IMR-90 (cell line): ENCODE measurements around the gene FAM168A. TPM values are rescaled to one million over a fixed set of nuclear protein-coding genes. Genes with fewer than 3 reads are reported as not detected.

Source experiments
- ATAC-seq: fragments of 200-7000 bp; cut with Tn5 transposase; 2 replicates; pipeline ENCODE4 v1.9.1; 2020; ENCODE audit warnings: low read depth, mild to moderate bottlenecking, moderate library complexity
- BruUV-seq: library from RNA; stranded (reverse); fragments of 400-500 nt; replicated peaks from 2 replicates; lab custom pipeline; 2021; lab: Mats Ljungman, UMichigan
- CTCF ChIA-PET: fragments of 300-600 bp; formaldehyde crosslinking; extraction: SDS; loops from one replicate; lab custom pipeline; 2021; ENCODE audit warnings: antibody characterized with exemption; lab: Yijun Ruan, JAX
- POLR2A ChIA-PET: fragments of 300-600 bp; sonication (Branson Sonifier 250); formaldehyde crosslinking; loops from one replicate; lab custom pipeline; 2022; ENCODE audit warnings: antibody characterized with exemption; ENCODE audit not compliant: unreplicated experiment; lab: Charles Lee
- DNase-seq: peaks from one replicate; pipeline ENCODE4 v3.0.0; 2013
- H2AFZ ChIP-seq: replicated peaks from 2 replicates; pipeline ENCODE3; 2013; ENCODE audit warnings: low read length, mild to moderate bottlenecking; ENCODE audit not compliant: poor library complexity
- H2AK5ac ChIP-seq: 2 replicates; pipeline ENCODE4 v1.6.1; 2013; ENCODE audit warnings: low read depth, low read length, inconsistent platforms
- H2AK9ac ChIP-seq: replicated peaks from 2 replicates; pipeline ENCODE3; 2013; ENCODE audit warnings: mild to moderate bottlenecking, low read depth, low read length, moderate library complexity; ENCODE audit not compliant: poor library complexity
- H2BK120ac ChIP-seq: 2 replicates; pipeline ENCODE4 v1.6.1; 2013; ENCODE audit warnings: low read depth, low read length, inconsistent platforms
- H2BK15ac ChIP-seq: 3 replicates; pipeline ENCODE4 v1.6.1; 2013; ENCODE audit warnings: low read depth, low read length, inconsistent platforms
- H2BK20ac ChIP-seq: 2 replicates; pipeline ENCODE4 v1.6.1; 2013; ENCODE audit warnings: low read depth, mild to moderate bottlenecking, inconsistent platforms, low read length, moderate library complexity
- H2BK5ac ChIP-seq: 2 replicates; pipeline ENCODE4 v1.6.1; 2013; ENCODE audit warnings: mild to moderate bottlenecking, low read depth, low read length, inconsistent platforms; ENCODE audit not compliant: poor library complexity, severe bottlenecking
- H3K14ac ChIP-seq: replicated peaks from 2 replicates; pipeline ENCODE4 v1.6.1; 2013; ENCODE audit warnings: low read depth, low read length, inconsistent platforms
- H3K18ac ChIP-seq: 2 replicates; pipeline ENCODE4 v1.6.1; 2013; ENCODE audit warnings: low read depth, low read length, control low read depth
- H3K23ac ChIP-seq: 2 replicates; pipeline ENCODE4 v1.6.1; 2013; ENCODE audit warnings: low read depth, low read length, inconsistent platforms
- H3K27ac ChIP-seq: 2 replicates; pipeline ENCODE4 v1.5.1; 2013; ENCODE audit warnings: mild to moderate bottlenecking, control low read depth, low read length; ENCODE audit not compliant: insufficient read depth
- H3K27me3 ChIP-seq: 2 replicates; pipeline ENCODE4 v1.6.1; 2013; ENCODE audit warnings: low read length; ENCODE audit not compliant: control insufficient read depth, insufficient read depth
- H3K36me3 ChIP-seq: 2 replicates; pipeline ENCODE4 v1.6.1; 2013; ENCODE audit warnings: low read length, mixed read lengths; ENCODE audit not compliant: control insufficient read depth, insufficient read depth
- H3K4ac ChIP-seq: 2 replicates; pipeline ENCODE4 v1.6.1; 2013; ENCODE audit warnings: low read depth, low read length, inconsistent platforms
- H3K4me1 ChIP-seq: 2 replicates; pipeline ENCODE4 v1.6.1; 2013; ENCODE audit warnings: low read length, mixed read lengths; ENCODE audit not compliant: control insufficient read depth, insufficient read depth
- H3K4me2 ChIP-seq: 2 replicates; pipeline ENCODE4 v1.6.1; 2013; ENCODE audit warnings: low read depth, mild to moderate bottlenecking, control low read depth, low read length, moderate library complexity
- H3K4me3 ChIP-seq: 2 replicates; pipeline ENCODE4 v1.5.1; 2013; ENCODE audit warnings: low read depth, mild to moderate bottlenecking, control low read depth, low read length, moderate library complexity; ENCODE audit not compliant: insufficient read depth
- H3K56ac ChIP-seq: 2 replicates; pipeline ENCODE4 v1.6.1; 2013; ENCODE audit warnings: low read length, inconsistent platforms; ENCODE audit not compliant: insufficient read depth; ENCODE audit errors: extremely low read depth
- H3K79me1 ChIP-seq, 2 experiments: 2 replicates each; pipeline ENCODE4 v1.6.1; 2013; ENCODE audit warnings: low read length in 2 of 2, inconsistent platforms in 1 of 2, low read depth in 1 of 2
- H3K9ac ChIP-seq: 2 replicates; pipeline ENCODE4 v1.6.1; 2013; ENCODE audit warnings: low read depth, low read length, control low read depth
- H3K9me1 ChIP-seq: 2 replicates; pipeline ENCODE4 v1.6.1; 2013; ENCODE audit warnings: low read length, inconsistent platforms; ENCODE audit not compliant: insufficient read depth
- H3K9me3 ChIP-seq: 2 replicates; pipeline ENCODE4 v1.6.1; 2013; ENCODE audit warnings: low read length; ENCODE audit not compliant: control insufficient read depth, insufficient read depth
- H4K20me1 ChIP-seq: 2 replicates; pipeline ENCODE4 v1.6.1; 2013; ENCODE audit warnings: low read length, inconsistent platforms; ENCODE audit not compliant: insufficient read depth
- H4K5ac ChIP-seq: 2 replicates; pipeline ENCODE4 v1.6.1; 2013; ENCODE audit warnings: mild to moderate bottlenecking, low read depth, low read length, control low read depth
- H4K8ac ChIP-seq, 2 experiments: 2 replicates each; pipeline ENCODE4 v1.6.1; 2013; ENCODE audit warnings: low read depth in 2 of 2, low read length in 2 of 2, control low read depth in 1 of 2, inconsistent platforms in 1 of 2
- H4K91ac ChIP-seq: 2 replicates; pipeline ENCODE4 v1.6.1; 2013; ENCODE audit warnings: low read depth, low read length, inconsistent platforms; ENCODE audit not compliant: insufficient read depth
- BHLHE40 ChIP-seq: fragments of 150-350 bp; IDR thresholded peaks from 2 replicates; pipeline ENCODE4 v1.6.1; 2016; ENCODE audit warnings: mild to moderate bottlenecking, low read depth, low read length
- MAFK ChIP-seq: IDR thresholded peaks from 2 replicates; pipeline ENCODE4 v1.6.1; 2012; ENCODE audit warnings: low read depth, low read length, improper control_type of control experiment
- MAZ ChIP-seq: IDR thresholded peaks from 2 replicates; pipeline ENCODE4 v1.6.1; 2012; ENCODE audit warnings: low read depth, mild to moderate bottlenecking, low read length, improper control_type of control experiment, moderate library complexity, borderline replicate concordance
- MXI1 ChIP-seq: IDR thresholded peaks from 2 replicates; pipeline ENCODE4 v1.6.1; 2012; ENCODE audit warnings: low read depth, mild to moderate bottlenecking, low read length, moderate library complexity, borderline replicate concordance
- NFE2L2 ChIP-seq: fragments of 150-350 bp; IDR thresholded peaks from 2 replicates; pipeline ENCODE4 v1.6.1; 2016; ENCODE audit warnings: low read depth, mild to moderate bottlenecking, low read length
- POLR2A ChIP-seq: IDR thresholded peaks from 2 replicates; pipeline ENCODE4 v1.6.1; 2012; ENCODE audit warnings: mild to moderate bottlenecking, low read depth, low read length
- RAD21 ChIP-seq: IDR thresholded peaks from 2 replicates; pipeline ENCODE4 v1.6.1; 2012; ENCODE audit warnings: low read length, improper control_type of control experiment
- RCOR1 ChIP-seq: IDR thresholded peaks from 2 replicates; pipeline ENCODE4 v1.6.1; 2012; ENCODE audit warnings: mild to moderate bottlenecking, low read length, improper control_type of control experiment; ENCODE audit not compliant: insufficient replicate concordance
- RFX5 ChIP-seq: IDR thresholded peaks from 2 replicates; pipeline ENCODE4 v1.8.0; 2012; ENCODE audit warnings: low read depth, mild to moderate bottlenecking, low read length, moderate library complexity
- SMC3 ChIP-seq: fragments of 150-350 bp; IDR thresholded peaks from 2 replicates; pipeline ENCODE4 v1.6.1; 2016; ENCODE audit warnings: low read depth, mild to moderate bottlenecking, antibody characterized with exemption, low read length, moderate library complexity
- USF2 ChIP-seq: fragments of 150-350 bp; IDR thresholded peaks from 2 replicates; pipeline ENCODE4 v1.6.1; 2017; ENCODE audit warnings: mild to moderate bottlenecking, antibody characterized with exemption, low read length, low read depth
- WGBS, 2 experiments: methylation state at CpG; one replicate each; pipeline versions ENCODE4 v1.1.5 to v1.1.7; 2013; ENCODE audit warnings: missing lambda C conversion rate in 2 of 2; ENCODE audit not compliant: insufficient read length in 1 of 2; ENCODE audit errors: extremely low coverage in 2 of 2; 5-methylcytosine and 5-hydroxymethylcytosine counted together
- dilution Hi-C: fragments of 300-500 bp; cut with HindIII; formaldehyde crosslinking; loops from one replicate; pipeline ENCODE4 v1.14.3; 2018; ENCODE audit warnings: low sequenced_read_pairs; ENCODE audit not compliant: unreplicated experiment
- in situ Hi-C: fragments of 300-500 bp; cut with MboI; formaldehyde crosslinking; loops from 3 replicates; pipeline ENCODE4 v1.14.3; 2019; ENCODE audit warnings: low sequenced_read_pairs, inconsistent platforms, mixed read lengths
- intact Hi-C: fragments of 100-400 bp; cut with micrococcal nuclease; formaldehyde crosslinking; loops from 2 replicates; pipeline ENCODE4 v1.10.0; 2022
- polyA plus RNA-seq, 3 experiments: library from polyadenylated mRNA; depleted of rRNA; stranded (reverse); fragments of >200 nt; gene quantifications; 2 replicates each; pipeline ENCODE4 v1.2.3, GENCODE V29; 2012; ENCODE audit warnings: low replicate concordance in 1 of 3
- total RNA-seq: library from RNA; depleted of rRNA; stranded (reverse); fragments of >200 nt; gene quantifications from 2 replicates; pipeline ENCODE4 v1.2.3, GENCODE V29; 2012
- TF ChIP-seq, protein P1 (sequence below): conservative IDR thresholded peaks from 2 replicates; pipeline ENCODE4 v1.5.1; 2012; ENCODE audit warnings: mild to moderate bottlenecking, low read depth, low read length, improper control_type of control experiment
- TF ChIP-seq, protein P2 (sequence below): fragments of 150-350 bp; IDR thresholded peaks from 2 replicates; pipeline ENCODE4 v1.6.1; 2016; ENCODE audit warnings: low read depth, mild to moderate bottlenecking, low read length, moderate library complexity, borderline replicate concordance

FAM168A gene
- total and polyA plus RNA-seq, 2 of the 4 experiments (the other 2 are of a cell fraction), result 13.1 to 22.8 TPM

GRCh38 chr11:73636249-73636648, 38.3 kb upstream of the FAM168A start:
- Histone ChIP-seq H3K14ac (no peak overlapping the region), H4K91ac (no peak overlapping the region), H2AFZ (no peak overlapping the region), H3K18ac (no peak overlapping the region), H3K4me1 (no peaks in the 10 kb centered on the region), H3K27ac (no peak overlapping the region), H3K4ac (no peak overlapping the region), H3K4me2 (no peak overlapping the region), H3K56ac (no peak overlapping the region), H4K20me1 (no peaks in the 10 kb centered on the region), H3K9me1 (no peaks in the 10 kb centered on the region), H3K27me3 (peaks cover 15% of the 10 kb centered on the region), H3K79me1 (no peaks in the 10 kb centered on the region), H4K5ac (no peak overlapping the region), H3K23ac (no peak overlapping the region), H3K9me3 (no peaks in the 10 kb centered on the region), H2AK5ac (no peak overlapping the region), H3K4me3 (no peak overlapping the region), H2BK120ac (no peak overlapping the region), H3K9ac (no peak overlapping the region), H2BK5ac (no peak overlapping the region), H3K36me3 (no peaks in the 10 kb centered on the region), H2AK9ac (no peak overlapping the region), H2BK15ac (no peak overlapping the region), H2BK20ac (no peak overlapping the region), H4K8ac (no peak overlapping the region)
- dilution Hi-C loops, result no loop called here
- WGBS, 2 experiments, result 70% methylated on average over 2 of the region's 5 CpGs; no CpG with 5 or more reads in 1 of the 2 experiments
- intact Hi-C loops, result no loop called here
- no peak for DNase-seq
- BruUV-seq, result no TSS peak
- no peak for ATAC-seq
- POLR2A ChIA-PET, result no interaction called here
- TF ChIP-seq SMC3 (no peak), POLR2A (no peak), NFE2L2 (no peak), BHLHE40 (no peak), MAZ (no peak), MXI1 (no peak), RFX5 (no peak), MAFK (no peak), RCOR1 (no peak), USF2 (no peak), RAD21 (no peak)
- TF ChIP-seq, protein P1, sequence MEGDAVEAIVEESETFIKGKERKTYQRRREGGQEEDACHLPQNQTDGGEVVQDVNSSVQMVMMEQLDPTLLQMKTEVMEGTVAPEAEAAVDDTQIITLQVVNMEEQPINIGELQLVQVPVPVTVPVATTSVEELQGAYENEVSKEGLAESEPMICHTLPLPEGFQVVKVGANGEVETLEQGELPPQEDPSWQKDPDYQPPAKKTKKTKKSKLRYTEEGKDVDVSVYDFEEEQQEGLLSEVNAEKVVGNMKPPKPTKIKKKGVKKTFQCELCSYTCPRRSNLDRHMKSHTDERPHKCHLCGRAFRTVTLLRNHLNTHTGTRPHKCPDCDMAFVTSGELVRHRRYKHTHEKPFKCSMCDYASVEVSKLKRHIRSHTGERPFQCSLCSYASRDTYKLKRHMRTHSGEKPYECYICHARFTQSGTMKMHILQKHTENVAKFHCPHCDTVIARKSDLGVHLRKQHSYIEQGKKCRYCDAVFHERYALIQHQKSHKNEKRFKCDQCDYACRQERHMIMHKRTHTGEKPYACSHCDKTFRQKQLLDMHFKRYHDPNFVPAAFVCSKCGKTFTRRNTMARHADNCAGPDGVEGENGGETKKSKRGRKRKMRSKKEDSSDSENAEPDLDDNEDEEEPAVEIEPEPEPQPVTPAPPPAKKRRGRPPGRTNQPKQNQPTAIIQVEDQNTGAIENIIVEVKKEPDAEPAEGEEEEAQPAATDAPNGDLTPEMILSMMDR, result no peak
- TF ChIP-seq, protein P2, sequence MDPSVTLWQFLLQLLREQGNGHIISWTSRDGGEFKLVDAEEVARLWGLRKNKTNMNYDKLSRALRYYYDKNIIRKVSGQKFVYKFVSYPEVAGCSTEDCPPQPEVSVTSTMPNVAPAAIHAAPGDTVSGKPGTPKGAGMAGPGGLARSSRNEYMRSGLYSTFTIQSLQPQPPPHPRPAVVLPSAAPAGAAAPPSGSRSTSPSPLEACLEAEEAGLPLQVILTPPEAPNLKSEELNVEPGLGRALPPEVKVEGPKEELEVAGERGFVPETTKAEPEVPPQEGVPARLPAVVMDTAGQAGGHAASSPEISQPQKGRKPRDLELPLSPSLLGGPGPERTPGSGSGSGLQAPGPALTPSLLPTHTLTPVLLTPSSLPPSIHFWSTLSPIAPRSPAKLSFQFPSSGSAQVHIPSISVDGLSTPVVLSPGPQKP, result no peak
- CTCF ChIA-PET, result interaction anchor here (1.5 to 2.3 kb wide), 2 partner anchors 10 to 25 kb away, joined by 4 to 9 read pairs; no protein-coding TSS in a partner anchor
- in situ Hi-C loops, result no loop called here
